ENCODE data around the gene ZC3H12C. TPM values are rescaled to one million over a fixed set of nuclear protein-coding genes. Genes with fewer than 3 reads are reported as not detected.
A peak's percentile ranks its signal among the peaks of the same experiment; 100 is the strongest.

Gene ZC3H12C
- total RNA-seq, 1 donor from 2014 or later: 14.8 TPM

DNA sequence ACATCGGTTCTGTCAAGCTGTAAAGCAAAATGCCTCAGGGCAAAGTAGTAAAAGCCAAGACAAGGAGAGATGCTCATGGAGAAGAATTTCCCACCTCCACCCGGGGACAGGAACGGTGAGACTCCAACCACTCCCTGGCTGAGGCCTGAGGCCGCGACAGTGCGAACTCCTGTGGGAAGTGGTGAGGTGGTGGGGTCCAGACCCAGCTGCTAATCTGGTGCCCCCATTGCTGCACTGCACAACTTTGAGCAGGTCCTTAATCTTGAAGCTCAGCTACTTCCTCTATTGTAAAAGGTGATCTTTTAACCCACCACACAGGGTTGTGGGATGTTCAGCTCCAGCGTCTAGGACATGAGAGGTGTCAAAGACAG is 83.9 kb downstream of the ZC3H12C start:
- no peak for DNase-seq
- H3K27ac ChIP-seq: no peak overlapping the region
- no peaks in the 10 kb centered on the region for H3K4me1 ChIP-seq
- H3K9me3 ChIP-seq: no peaks in the 10 kb centered on the region
- H3K4me3 ChIP-seq: no peak overlapping the region
- H3K27me3 ChIP-seq: no peaks in the 10 kb centered on the region
- TF ChIP-seq, protein P1, sequence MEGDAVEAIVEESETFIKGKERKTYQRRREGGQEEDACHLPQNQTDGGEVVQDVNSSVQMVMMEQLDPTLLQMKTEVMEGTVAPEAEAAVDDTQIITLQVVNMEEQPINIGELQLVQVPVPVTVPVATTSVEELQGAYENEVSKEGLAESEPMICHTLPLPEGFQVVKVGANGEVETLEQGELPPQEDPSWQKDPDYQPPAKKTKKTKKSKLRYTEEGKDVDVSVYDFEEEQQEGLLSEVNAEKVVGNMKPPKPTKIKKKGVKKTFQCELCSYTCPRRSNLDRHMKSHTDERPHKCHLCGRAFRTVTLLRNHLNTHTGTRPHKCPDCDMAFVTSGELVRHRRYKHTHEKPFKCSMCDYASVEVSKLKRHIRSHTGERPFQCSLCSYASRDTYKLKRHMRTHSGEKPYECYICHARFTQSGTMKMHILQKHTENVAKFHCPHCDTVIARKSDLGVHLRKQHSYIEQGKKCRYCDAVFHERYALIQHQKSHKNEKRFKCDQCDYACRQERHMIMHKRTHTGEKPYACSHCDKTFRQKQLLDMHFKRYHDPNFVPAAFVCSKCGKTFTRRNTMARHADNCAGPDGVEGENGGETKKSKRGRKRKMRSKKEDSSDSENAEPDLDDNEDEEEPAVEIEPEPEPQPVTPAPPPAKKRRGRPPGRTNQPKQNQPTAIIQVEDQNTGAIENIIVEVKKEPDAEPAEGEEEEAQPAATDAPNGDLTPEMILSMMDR (IDR thresholded peaks at IDR 0.05): no peak
- H3K36me3 ChIP-seq: no peaks in the 10 kb centered on the region
- no peak for ATAC-seq
- intact Hi-C loops (cut with DNase I): no loop called here

DNA sequence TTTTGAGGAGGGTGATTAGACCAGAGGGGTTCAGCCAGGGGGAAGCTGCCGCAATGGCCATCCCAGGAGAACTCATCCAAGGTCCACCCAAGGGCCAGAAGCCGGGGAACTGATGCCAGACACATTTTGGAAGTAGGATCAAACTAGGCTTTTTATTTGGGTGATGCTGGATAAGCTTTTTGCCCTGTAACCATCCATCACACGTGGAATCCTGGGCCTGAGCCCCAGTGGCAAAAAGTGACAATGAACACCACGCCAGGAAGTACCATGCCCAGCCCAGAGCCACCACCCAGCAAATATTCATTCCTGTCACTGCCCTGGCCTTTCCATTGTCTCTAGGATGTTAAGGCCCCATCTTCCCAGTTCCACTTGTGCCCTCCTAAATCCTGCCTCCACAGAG is 85.9 kb downstream of the ZC3H12C start:
- intact Hi-C loops (cut with DNase I): no loop called here
- no peak for ATAC-seq
- DNase-seq: no peak

GRCh38 chr11:110182886-110183285 is 89.7 kb downstream of the ZC3H12C start:
- Histone ChIP-seq H3K36me3 (no peaks in the 10 kb centered on the region), H3K4me1 (no peaks in the 10 kb centered on the region), H3K27ac (no peak overlapping the region), H3K9me3 (no peaks in the 10 kb centered on the region), H3K27me3 (no peaks in the 10 kb centered on the region), H3K4me3 (no peak overlapping the region)
- DNase-seq: no peak
- TF ChIP-seq, protein P1 (IDR thresholded peaks at IDR 0.05): no peak
- ATAC-seq: no peak
- intact Hi-C loops (cut with DNase I): no loop called here

More for the DNA sequence above, 85.9 kb downstream of the ZC3H12C start:
- Histone ChIP-seq H3K4me3 (no peak overlapping the region), H3K9me3 (no peaks in the 10 kb centered on the region), H3K36me3 (no peaks in the 10 kb centered on the region), H3K4me1 (no peaks in the 10 kb centered on the region), H3K27ac (no peak overlapping the region), H3K27me3 (no peaks in the 10 kb centered on the region)
- TF ChIP-seq, protein P1 (IDR thresholded peaks at IDR 0.05): no peak

DNA sequence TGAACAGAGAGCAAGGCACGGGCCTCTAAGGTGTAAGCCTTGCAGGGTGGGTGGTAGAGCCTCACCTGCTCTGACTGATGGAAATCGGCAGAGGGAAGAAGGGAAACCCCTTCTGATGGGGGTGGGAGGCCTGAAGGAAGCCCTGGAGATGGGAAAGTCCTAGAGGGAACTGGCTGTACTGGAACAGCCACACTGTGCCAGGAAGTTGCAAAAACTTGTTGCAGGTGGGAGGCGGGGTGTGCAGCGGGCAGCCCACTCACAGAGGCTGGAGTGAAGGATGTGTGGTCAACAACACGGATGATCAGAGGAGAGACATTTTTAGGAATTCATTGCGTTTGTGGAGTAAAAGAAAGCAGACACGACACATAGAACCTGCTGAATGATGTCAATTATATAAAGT is 91.3 kb downstream of the ZC3H12C start:
- no peaks in the 10 kb centered on the region for H3K36me3 ChIP-seq
- intact Hi-C loops (cut with DNase I): no loop called here
- no peaks in the 10 kb centered on the region for H3K4me1 ChIP-seq
- no peaks in the 10 kb centered on the region for H3K27me3 ChIP-seq
- DNase-seq (no peak), ATAC-seq (peak; percentile 42)
- TF ChIP-seq, protein P1 (IDR thresholded peaks at IDR 0.05): no peak
- H3K4me3 ChIP-seq: no peak overlapping the region
- H3K27ac ChIP-seq: no peak overlapping the region
- no peaks in the 10 kb centered on the region for H3K9me3 ChIP-seq

DNA sequence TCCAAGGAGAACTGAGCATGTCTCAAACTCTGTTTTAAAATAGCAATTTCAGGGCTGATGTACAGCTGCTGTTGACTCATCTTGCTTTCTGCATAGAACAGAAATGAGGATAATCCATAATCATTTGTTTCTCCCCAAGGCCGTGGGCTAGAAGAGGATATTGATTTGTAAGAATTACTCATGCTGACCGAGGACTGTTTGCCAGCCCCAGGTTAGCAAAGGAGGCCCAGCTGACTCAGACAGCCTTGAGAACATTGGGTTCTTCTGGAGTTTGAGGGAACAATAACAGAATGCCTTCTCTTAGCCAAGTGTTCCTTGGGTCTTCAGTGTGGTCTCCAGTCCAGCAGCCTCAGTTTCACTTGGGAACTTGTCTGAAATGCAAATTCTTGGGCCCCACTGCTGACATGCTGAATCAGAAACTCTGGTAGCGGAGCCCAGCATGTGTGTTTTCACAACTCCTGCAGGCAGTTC is 92.0 kb downstream of the ZC3H12C start:
- ATAC-seq (no peak), DNase-seq (no peak)
- Histone ChIP-seq H3K4me1 (no peaks in the 10 kb centered on the region), H3K27ac (no peak overlapping the region), H3K4me3 (no peak overlapping the region), H3K9me3 (no peaks in the 10 kb centered on the region), H3K36me3 (no peaks in the 10 kb centered on the region), H3K27me3 (no peaks in the 10 kb centered on the region)
- TF ChIP-seq, protein P1 (IDR thresholded peaks at IDR 0.05): no peak
- intact Hi-C loops (cut with DNase I): no loop called here

DNA sequence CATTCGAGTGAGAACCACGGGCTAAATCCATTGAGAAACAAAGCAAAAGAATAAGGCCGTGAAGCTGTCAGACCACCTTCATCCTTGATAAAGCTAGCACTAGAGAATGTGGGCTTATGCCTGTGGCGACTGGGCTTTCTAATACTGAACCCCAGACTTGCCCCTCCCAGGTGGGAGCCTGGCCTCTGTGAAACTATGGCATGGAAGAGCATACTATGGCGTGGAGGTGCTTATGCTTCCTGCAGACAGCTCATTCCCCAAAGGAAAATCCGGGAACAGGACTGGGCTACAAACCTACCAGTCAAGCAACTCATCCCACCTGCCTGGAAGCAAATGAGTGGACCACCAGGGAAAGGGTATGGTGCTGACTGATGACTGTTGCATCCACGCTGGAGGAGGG is 92.4 kb downstream of the ZC3H12C start:
- Histone ChIP-seq H3K27me3 (no peaks in the 10 kb centered on the region), H3K9me3 (no peaks in the 10 kb centered on the region), H3K4me1 (no peaks in the 10 kb centered on the region), H3K36me3 (no peaks in the 10 kb centered on the region), H3K27ac (no peak overlapping the region), H3K4me3 (no peak overlapping the region)
- TF ChIP-seq, protein P1 (IDR thresholded peaks at IDR 0.05): no peak
- DNase-seq (no peak), ATAC-seq (no peak)
- intact Hi-C loops (cut with DNase I): no loop called here

All from upper lobe of right lung (tissue), 1 donor.